Measurements from ENCODE around the gene KDM4B.

DNA sequence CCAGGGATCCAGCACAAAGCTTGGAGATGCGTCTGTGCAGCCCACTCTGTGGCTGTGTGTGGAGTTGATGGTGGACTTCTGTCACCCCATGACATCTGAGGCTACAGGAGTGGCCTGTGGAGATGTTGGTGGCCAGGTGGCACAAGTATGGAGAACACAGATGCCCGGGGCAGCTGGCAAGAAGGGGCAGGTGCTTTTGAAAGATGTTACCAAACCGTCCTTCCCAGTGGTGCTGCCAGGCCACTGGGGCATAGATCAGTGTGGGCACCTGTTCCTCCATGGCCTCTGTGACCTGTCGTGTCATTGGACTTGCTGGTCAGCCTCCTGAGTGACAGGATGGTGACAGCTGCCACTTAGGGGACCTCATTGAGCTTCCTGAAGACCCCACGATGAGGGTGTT is 36.2 kb downstream of the KDM4B start:
- TF ChIP-seq SP1 (IDR thresholded peaks at IDR 0.05; ENCODE audit: low read depth, low read length) (no peak), BACH1 (IDR thresholded peaks at IDR 0.05; ENCODE audit: low read length) (no peak), POLR2AphosphoS5 (IDR thresholded peaks at IDR 0.05; ENCODE audit: low read depth, low read length) (no peak)
- TF ChIP-seq, protein P1, sequence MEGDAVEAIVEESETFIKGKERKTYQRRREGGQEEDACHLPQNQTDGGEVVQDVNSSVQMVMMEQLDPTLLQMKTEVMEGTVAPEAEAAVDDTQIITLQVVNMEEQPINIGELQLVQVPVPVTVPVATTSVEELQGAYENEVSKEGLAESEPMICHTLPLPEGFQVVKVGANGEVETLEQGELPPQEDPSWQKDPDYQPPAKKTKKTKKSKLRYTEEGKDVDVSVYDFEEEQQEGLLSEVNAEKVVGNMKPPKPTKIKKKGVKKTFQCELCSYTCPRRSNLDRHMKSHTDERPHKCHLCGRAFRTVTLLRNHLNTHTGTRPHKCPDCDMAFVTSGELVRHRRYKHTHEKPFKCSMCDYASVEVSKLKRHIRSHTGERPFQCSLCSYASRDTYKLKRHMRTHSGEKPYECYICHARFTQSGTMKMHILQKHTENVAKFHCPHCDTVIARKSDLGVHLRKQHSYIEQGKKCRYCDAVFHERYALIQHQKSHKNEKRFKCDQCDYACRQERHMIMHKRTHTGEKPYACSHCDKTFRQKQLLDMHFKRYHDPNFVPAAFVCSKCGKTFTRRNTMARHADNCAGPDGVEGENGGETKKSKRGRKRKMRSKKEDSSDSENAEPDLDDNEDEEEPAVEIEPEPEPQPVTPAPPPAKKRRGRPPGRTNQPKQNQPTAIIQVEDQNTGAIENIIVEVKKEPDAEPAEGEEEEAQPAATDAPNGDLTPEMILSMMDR (IDR thresholded peaks at IDR 0.05; ENCODE audit: control extremely low read depth in 1 of 3, insufficient read depth in 1 of 3, low read depth in 1 of 3, low read length in 3 of 3) = no peak
